ENCODE results near the gene PLCH2.

DNA sequence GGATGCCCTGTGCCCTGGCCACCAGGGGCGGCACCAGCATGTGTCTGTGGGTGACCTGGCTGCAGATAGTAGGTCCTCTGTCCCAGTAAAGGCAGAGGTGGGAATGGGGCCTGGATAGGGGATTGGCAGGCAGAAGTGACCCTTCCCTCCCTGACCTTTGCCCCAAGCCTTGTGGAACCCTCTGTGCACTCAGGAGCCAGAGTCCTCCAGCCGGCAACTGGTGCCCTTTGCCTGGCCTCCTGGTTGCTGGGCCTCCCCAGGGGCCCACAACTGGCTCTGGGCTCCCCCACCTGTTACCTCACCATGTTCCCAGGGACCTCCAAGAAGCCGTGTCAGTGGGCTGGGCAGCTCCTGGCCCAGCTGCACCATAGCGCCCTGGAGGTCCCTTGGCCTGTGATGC, 10.0 kb downstream of the PLCH2 start:
- TF ChIP-seq EZH2 (IDR thresholded peaks at IDR 0.05; ENCODE audit: borderline replicate concordance, low read depth, low read length, poor library complexity, severe bottlenecking) (no peak), CTCF (conservative IDR thresholded peaks at IDR 0.05; ENCODE audit: low read depth, low read length) (no peak)

All from A673 (cell line).